Thyroid gland (tissue), 4 donors: ENCODE measurements around the gene SEMA5B. TPM values are rescaled to one million over a fixed set of nuclear protein-coding genes. Genes with fewer than 3 reads are reported as not detected.
A peak's percentile ranks its signal among the peaks of the same experiment; 100 is the strongest.

Experiments used
- DNase-seq, 2 donors: peaks; one replicate each; pipeline ENCODE4 v3.0.0-alpha.2; 2019
- H3K27ac ChIP-seq, 3 donors: fragments of 200-600 bp; sonication (generic); 1 replicate in 2 of 3; 2 replicates in 1 of 3; pipeline ENCODE4 v1.5.1; 2016 to 2019; ENCODE audit warnings: mild to moderate bottlenecking in 1 of 3, moderate library complexity in 1 of 3
- H3K27me3 ChIP-seq: fragments of 200-600 bp; sonication (generic); one replicate; pipeline ENCODE4 v1.5.1; 2019
- H3K36me3 ChIP-seq, 2 donors: fragments of 200-600 bp; sonication (generic); one replicate each; pipeline ENCODE4 v1.5.1; 2016 to 2019
- H3K4me1 ChIP-seq, 2 donors: fragments of 200-600 bp; sonication (generic); one replicate each; pipeline ENCODE4 v1.5.1; 2017 to 2019
- H3K4me3 ChIP-seq, 3 donors: fragments of 200-600 bp; sonication (generic); replicated peaks in 1 of 3; 1 replicate in 2 of 3; 2 replicates in 1 of 3; pipeline ENCODE4 v1.5.1; 2016; ENCODE audit warnings: mild to moderate bottlenecking in 1 of 3
- H3K9me3 ChIP-seq: fragments of 200-600 bp; sonication (generic); one replicate; pipeline ENCODE4 v1.5.1; 2017
- POLR2A ChIP-seq, 2 donors: fragments of 450-650 bp; IDR thresholded peaks; one replicate each; pipeline ENCODE4 v1.6.1; 2017; ENCODE audit warnings: antibody characterized with exemption in 2 of 2, mild to moderate bottlenecking in 2 of 2, moderate library complexity in 1 of 2
- WGBS, 2 donors: methylation state at CpG; one replicate each; pipeline ENCODE4 v1.1.5; 2017; 5-methylcytosine and 5-hydroxymethylcytosine counted together
- intact Hi-C: fragments of 100-400 bp; cut with DNase I; formaldehyde crosslinking; loops from one replicate; pipeline ENCODE4 v1.15.1; 2023
- total RNA-seq, 4 donors: library from RNA; depleted of rRNA; stranded (reverse); fragments of >200 nt; gene quantifications; one replicate each; pipeline ENCODE4 v1.2.3, GENCODE V29; 2016
- TF ChIP-seq, protein P1 (sequence below), 6 experiments: fragments of 200-600 bp in 3 of 6; fragments of 450-650 bp in 3 of 6; sonication (generic) in 3 of 6; IDR thresholded peaks; one replicate each; pipeline ENCODE4 v1.5.1; 2016 to 2019; ENCODE audit warnings: antibody characterized with exemption in 6 of 6, mild to moderate bottlenecking in 2 of 6, inconsistent platforms in 1 of 6, moderate library complexity in 1 of 6

The SEMA5B gene, protein sequence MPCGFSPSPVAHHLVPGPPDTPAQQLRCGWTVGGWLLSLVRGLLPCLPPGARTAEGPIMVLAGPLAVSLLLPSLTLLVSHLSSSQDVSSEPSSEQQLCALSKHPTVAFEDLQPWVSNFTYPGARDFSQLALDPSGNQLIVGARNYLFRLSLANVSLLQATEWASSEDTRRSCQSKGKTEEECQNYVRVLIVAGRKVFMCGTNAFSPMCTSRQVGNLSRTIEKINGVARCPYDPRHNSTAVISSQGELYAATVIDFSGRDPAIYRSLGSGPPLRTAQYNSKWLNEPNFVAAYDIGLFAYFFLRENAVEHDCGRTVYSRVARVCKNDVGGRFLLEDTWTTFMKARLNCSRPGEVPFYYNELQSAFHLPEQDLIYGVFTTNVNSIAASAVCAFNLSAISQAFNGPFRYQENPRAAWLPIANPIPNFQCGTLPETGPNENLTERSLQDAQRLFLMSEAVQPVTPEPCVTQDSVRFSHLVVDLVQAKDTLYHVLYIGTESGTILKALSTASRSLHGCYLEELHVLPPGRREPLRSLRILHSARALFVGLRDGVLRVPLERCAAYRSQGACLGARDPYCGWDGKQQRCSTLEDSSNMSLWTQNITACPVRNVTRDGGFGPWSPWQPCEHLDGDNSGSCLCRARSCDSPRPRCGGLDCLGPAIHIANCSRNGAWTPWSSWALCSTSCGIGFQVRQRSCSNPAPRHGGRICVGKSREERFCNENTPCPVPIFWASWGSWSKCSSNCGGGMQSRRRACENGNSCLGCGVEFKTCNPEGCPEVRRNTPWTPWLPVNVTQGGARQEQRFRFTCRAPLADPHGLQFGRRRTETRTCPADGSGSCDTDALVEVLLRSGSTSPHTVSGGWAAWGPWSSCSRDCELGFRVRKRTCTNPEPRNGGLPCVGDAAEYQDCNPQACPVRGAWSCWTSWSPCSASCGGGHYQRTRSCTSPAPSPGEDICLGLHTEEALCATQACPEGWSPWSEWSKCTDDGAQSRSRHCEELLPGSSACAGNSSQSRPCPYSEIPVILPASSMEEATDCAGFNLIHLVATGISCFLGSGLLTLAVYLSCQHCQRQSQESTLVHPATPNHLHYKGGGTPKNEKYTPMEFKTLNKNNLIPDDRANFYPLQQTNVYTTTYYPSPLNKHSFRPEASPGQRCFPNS
- total RNA-seq, result 1 to 10 TPM in 1 of 4 donors, under 1 TPM in 3; 0.56 to 5.3 (median 0.63) TPM

DNA sequence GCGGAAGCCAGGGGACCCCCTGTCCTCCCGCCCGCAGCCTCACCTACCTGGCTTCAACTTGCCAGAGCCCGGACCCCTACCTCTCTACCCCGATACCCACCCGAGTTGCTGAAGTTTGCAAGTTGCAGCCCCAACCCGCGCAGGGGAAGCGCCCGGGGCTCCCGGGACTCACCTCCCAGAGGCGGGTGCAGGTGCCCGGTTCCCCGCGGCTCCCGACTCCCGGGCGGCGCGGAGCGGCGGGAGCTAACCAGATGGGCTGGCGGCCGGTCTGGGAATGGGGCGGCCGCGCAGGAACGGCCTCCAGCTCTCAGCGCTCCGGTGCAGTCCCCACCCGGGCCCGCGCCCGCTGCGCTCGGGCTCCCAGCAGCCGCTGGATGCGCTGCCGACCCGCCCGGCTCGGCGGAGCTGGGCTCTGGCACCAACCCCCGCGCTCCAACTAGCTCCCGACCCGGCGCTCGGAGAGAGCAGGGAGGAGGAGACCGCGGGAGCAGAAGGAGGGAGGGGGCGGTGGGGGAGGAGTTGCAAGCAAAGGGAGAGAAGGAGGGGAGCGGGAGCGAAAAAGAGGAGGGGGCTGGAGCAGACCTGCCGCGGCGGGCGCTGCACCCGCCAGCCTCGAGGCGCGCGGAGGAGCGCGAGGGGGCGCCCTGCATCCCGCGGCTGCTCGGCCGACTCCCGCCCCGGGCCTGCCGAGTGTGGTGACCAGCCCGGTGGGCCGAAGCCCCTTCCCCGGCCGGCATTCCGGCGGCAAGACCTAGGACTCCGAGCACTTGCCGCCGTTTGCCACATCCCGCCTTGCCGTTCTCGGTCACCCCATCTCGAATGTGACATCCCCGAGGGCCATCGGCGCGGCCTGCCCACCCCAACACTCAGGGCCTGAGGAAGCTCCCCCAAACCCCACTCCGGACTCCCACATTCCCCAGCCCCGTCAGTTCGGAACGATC is at the start of gene SEMA5B:
SEMA5B (minus strand) TSS at position 472 of the 941 bp plus-strand sequence. CDS start 66,500 bp downstream, outside the sequence.
- H3K9me3 ChIP-seq, result no peaks in the 10 kb centered on the region
- WGBS, 2 donors, result 1% methylated on average over 37 to 41 of the region's 94 CpGs
- no peak within 1 kb of the TSS for H3K27ac ChIP-seq
- DNase-seq, result peak; percentile 38 to 39
- intact Hi-C loops, result loop anchor here (5.0 kb wide), 1 partner anchor 85 kb away; no protein-coding TSS in a partner anchor
- H3K36me3 ChIP-seq, result no peaks in the 10 kb centered on the region
- TF ChIP-seq, protein P1, sequence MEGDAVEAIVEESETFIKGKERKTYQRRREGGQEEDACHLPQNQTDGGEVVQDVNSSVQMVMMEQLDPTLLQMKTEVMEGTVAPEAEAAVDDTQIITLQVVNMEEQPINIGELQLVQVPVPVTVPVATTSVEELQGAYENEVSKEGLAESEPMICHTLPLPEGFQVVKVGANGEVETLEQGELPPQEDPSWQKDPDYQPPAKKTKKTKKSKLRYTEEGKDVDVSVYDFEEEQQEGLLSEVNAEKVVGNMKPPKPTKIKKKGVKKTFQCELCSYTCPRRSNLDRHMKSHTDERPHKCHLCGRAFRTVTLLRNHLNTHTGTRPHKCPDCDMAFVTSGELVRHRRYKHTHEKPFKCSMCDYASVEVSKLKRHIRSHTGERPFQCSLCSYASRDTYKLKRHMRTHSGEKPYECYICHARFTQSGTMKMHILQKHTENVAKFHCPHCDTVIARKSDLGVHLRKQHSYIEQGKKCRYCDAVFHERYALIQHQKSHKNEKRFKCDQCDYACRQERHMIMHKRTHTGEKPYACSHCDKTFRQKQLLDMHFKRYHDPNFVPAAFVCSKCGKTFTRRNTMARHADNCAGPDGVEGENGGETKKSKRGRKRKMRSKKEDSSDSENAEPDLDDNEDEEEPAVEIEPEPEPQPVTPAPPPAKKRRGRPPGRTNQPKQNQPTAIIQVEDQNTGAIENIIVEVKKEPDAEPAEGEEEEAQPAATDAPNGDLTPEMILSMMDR (IDR thresholded peaks at IDR 0.05), result peak in 3 of 6 experiments; percentile 10 to 56 (median 27)
- no peak for TF ChIP-seq POLR2A (IDR thresholded peaks at IDR 0.05)
- peaks cover 4% of the 10 kb centered on the region for H3K27me3 ChIP-seq
- peaks cover 20 to 32% of the 10 kb centered on the region in 2 donors for H3K4me1 ChIP-seq
- peak within 1 kb of the TSS; percentile 19 to 38 (median 33) for H3K4me3 ChIP-seq

DNA sequence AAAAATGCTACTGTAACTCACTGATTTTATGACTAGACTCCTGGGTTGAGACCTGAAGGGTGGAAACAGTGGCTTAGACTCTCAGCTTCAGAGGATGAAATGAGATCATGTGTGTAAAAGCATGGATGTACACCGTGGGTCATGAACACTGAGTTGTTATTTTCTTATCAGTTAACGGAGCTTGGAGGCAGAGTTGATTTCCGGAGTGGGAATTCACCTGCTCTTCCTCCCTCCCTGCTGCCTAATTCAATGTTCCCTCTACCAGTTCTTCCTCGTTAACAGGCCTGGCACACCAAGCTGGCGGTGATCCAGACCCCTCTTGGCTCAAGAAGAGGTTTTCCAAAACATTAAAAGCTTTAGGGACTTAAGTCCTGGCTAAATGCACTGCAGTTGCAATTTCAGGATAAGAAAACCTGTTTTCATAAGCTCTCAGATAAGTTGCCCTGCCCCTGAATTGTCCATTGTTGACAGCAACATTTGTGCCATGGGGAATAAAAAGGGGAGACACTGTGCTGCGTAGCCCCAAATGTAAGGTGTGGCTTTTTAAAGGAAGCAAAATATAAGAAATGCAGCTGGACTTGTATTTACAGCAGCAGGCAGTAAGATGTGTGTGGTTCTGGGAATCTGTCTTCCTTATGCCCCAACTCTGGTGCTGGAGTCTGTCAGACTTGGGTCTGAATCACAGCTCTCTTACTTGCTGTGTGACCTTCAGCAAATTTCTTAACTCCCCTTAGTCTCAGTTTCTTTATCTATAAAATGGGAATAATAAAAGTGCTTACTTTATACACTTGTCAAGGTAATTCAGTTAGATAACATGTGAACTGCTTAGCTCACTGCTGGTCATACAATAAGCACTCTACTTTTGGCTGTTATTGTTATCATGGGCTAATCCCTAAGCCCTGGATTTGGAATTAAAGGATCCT is 49.2 kb upstream of the SEMA5B start:
- H3K27ac ChIP-seq, result peak overlapping the region; percentile 5 to 70 (median 54)
- WGBS, 2 donors, result 6 to 12% methylated on average over 6 of the region's 6 CpGs
- H3K9me3 ChIP-seq, result no peaks in the 10 kb centered on the region
- DNase-seq, result peak; percentile 95
- H3K4me3 ChIP-seq, result no peak overlapping the region
- no peaks in the 10 kb centered on the region for H3K36me3 ChIP-seq
- no peaks in the 10 kb centered on the region for H3K27me3 ChIP-seq
- TF ChIP-seq, protein P1 (IDR thresholded peaks at IDR 0.05), result no peak
- no peak for TF ChIP-seq POLR2A (IDR thresholded peaks at IDR 0.05)
- H3K4me1 ChIP-seq, result peaks cover 48 to 67% of the 10 kb centered on the region in 2 donors
- intact Hi-C loops, result no loop called here

DNA sequence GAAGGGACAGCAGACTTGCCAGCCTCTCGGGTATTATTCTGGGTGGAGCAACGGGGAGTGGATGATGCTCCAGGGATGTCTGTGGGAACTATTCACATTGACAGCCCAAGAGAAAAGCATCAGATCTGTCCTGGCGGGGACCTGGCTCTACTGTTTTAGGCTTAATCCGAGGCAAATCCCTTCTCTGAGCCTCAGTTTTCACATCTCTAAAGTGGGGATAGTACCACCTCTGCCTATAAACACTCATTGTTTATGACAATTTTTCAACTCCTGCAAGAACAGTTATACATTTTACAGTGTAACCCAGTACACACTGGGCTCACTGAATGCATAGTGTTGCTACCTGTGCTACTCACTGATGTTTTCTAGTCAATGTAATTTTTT is 48.5 kb upstream of the SEMA5B start:
- Histone ChIP-seq H3K4me3 (no peak overlapping the region), H3K27me3 (no peaks in the 10 kb centered on the region), H3K27ac (peak overlapping the region in 1 of 3 donors; percentile 70), H3K36me3 (no peaks in the 10 kb centered on the region), H3K9me3 (no peaks in the 10 kb centered on the region), H3K4me1 (peaks cover 47 to 67% of the 10 kb centered on the region in 2 donors)
- no peak for DNase-seq
- TF ChIP-seq POLR2A (IDR thresholded peaks at IDR 0.05), result no peak
- intact Hi-C loops, result no loop called here
- WGBS, 2 donors, result 92 to 93% methylated on average over 4 of the region's 4 CpGs

DNA sequence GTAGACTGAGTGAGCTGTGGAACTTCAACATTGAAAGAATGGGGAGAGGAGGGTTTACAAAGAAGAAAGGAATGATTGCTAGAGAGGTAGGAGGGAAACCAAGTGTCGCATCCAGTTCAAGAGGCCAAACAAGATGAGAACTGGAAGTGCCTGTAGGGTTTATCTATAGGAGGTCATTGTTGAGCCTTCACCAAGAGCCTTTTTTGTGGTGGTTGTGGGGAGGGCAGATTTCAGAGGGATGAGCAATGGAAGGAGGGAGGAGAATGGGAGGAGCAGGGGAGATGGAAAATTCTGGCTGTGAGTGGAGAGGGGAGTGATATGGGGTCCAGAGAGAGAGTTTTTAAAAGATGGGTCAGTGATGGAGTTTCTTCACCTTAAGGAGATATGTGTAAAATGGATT is 47.8 kb upstream of the SEMA5B start:
- Histone ChIP-seq H3K4me3 (no peak overlapping the region), H3K4me1 (peaks cover 44 to 66% of the 10 kb centered on the region in 2 donors), H3K27ac (peak overlapping the region in 1 of 3 donors; percentile 70), H3K9me3 (no peaks in the 10 kb centered on the region), H3K27me3 (no peaks in the 10 kb centered on the region), H3K36me3 (no peaks in the 10 kb centered on the region)
- TF ChIP-seq, protein P1 (IDR thresholded peaks at IDR 0.05), result no peak
- no peak for TF ChIP-seq POLR2A (IDR thresholded peaks at IDR 0.05)
- WGBS, 2 donors, result 92 to 96% methylated on average over 1 of the region's 1 CpG
- intact Hi-C loops, result no loop called here
- DNase-seq, result no peak
